ENCODE data around the gene LGALS1. TPM values are rescaled to one million over a fixed set of nuclear protein-coding genes. Genes with fewer than 3 reads are reported as not detected.

LGALS1 gene
- polyA plus RNA-seq, 1 donor (not counting 4 experiments of a cell fraction or from before 2014, with no cell fraction given), result 2,086 TPM

GRCh38 chr22:37633625-37634416 lies 41.6 kb upstream of the LGALS1 start:
- H3K4me1 ChIP-seq (ENCODE audit: control insufficient read depth, extremely low read depth, insufficient read depth, low read length), result peaks cover 18% of the 10 kb centered on the region
- H3K9me1 ChIP-seq (ENCODE audit: control insufficient read depth, extremely low read depth, insufficient read depth, low read length), result no peaks in the 10 kb centered on the region
- FAIRE-seq, result no peak
- TF ChIP-seq EZH2 (IDR thresholded peaks at IDR 0.05; ENCODE audit: low read length) (no peak), CTCF (optimal IDR thresholded peaks at IDR 0.05 in 1 of 3, IDR thresholded peaks at IDR 0.05 in 1 of 3, conservative IDR thresholded peaks at IDR 0.05 in 1 of 3; ENCODE audit: extremely low read depth in 1 of 3, insufficient read depth in 2 of 3, low read length in 3 of 3) (peak in 1 of 3 experiments; percentile 0)
- H4K20me1 ChIP-seq (ENCODE audit: control insufficient read depth, extremely low read depth, insufficient read depth, low read length), result no peaks in the 10 kb centered on the region
- no peak overlapping the region for H3K27ac ChIP-seq (ENCODE audit: control insufficient read depth, insufficient read depth, low read length)
- H2AFZ ChIP-seq (ENCODE audit: control insufficient read depth, low read length), result no peak overlapping the region
- dilution Hi-C loops (cut with MboI; ENCODE audit: extremely low pct_ligation_motif_present, low sequenced_read_pairs), result no loop called here
- H3K9me3 ChIP-seq (ENCODE audit: control insufficient read depth, low read depth, low read length), result no peaks in the 10 kb centered on the region
- H3K4me3 ChIP-seq (ENCODE audit: control insufficient read depth in 2 of 3, extremely low read depth in 1 of 3, insufficient read depth in 2 of 3, low read depth in 1 of 3, low read length in 3 of 3), result no peak overlapping the region
- no peaks in the 10 kb centered on the region for H3K79me2 ChIP-seq (ENCODE audit: control insufficient read depth, insufficient read depth, low read length)
- peaks cover 14 to 16% of the 10 kb centered on the region in 2 experiments for H3K36me3 ChIP-seq (ENCODE audit: control insufficient read depth in 2 of 2, extremely low read depth in 1 of 2, insufficient read depth in 2 of 2, low read length in 2 of 2)
- DNase-seq (ENCODE audit: low read depth, low spot score), result no peak
- H3K27me3 ChIP-seq (ENCODE audit: control insufficient read depth, extremely low read depth, insufficient read depth, low read length), result no peaks in the 10 kb centered on the region
- H3K4me2 ChIP-seq (ENCODE audit: control insufficient read depth, extremely low read depth, insufficient read depth, low read depth, low read length), result no peak overlapping the region
- no peak overlapping the region for H3K9ac ChIP-seq (ENCODE audit: control insufficient read depth, extremely low read depth, insufficient read depth, low read length)

- dilution Hi-C loops (cut with MboI; ENCODE audit: extremely low pct_ligation_motif_present, low sequenced_read_pairs), result no loop called here
- peaks cover 22% of the 10 kb centered on the region for H3K4me1 ChIP-seq (ENCODE audit: control insufficient read depth, extremely low read depth, insufficient read depth, low read length)
These were observed 41.0 kb upstream of the LGALS1 start for GRCh38 chr22:37634417-37634924.

More at GRCh38 chr22:37634417-37634924, 41.0 kb upstream of the LGALS1 start:
- Histone ChIP-seq H3K79me2 (ENCODE audit: control insufficient read depth, insufficient read depth, low read length) (no peaks in the 10 kb centered on the region), H3K36me3 (ENCODE audit: control insufficient read depth in 2 of 2, extremely low read depth in 1 of 2, insufficient read depth in 2 of 2, low read length in 2 of 2) (peaks cover 13 to 14% of the 10 kb centered on the region in 2 experiments), H3K9me1 (ENCODE audit: control insufficient read depth, extremely low read depth, insufficient read depth, low read length) (no peaks in the 10 kb centered on the region), H2AFZ (ENCODE audit: control insufficient read depth, low read length) (no peak overlapping the region), H3K4me2 (ENCODE audit: control insufficient read depth, extremely low read depth, insufficient read depth, low read depth, low read length) (no peak overlapping the region), H3K27ac (ENCODE audit: control insufficient read depth, insufficient read depth, low read length) (no peak overlapping the region), H3K9ac (ENCODE audit: control insufficient read depth, extremely low read depth, insufficient read depth, low read length) (no peak overlapping the region), H4K20me1 (ENCODE audit: control insufficient read depth, extremely low read depth, insufficient read depth, low read length) (no peaks in the 10 kb centered on the region), H3K4me3 (ENCODE audit: control insufficient read depth in 2 of 3, extremely low read depth in 1 of 3, insufficient read depth in 2 of 3, low read depth in 1 of 3, low read length in 3 of 3) (no peak overlapping the region), H3K9me3 (ENCODE audit: control insufficient read depth, low read depth, low read length) (no peaks in the 10 kb centered on the region), H3K27me3 (ENCODE audit: control insufficient read depth, extremely low read depth, insufficient read depth, low read length) (no peaks in the 10 kb centered on the region)
- FAIRE-seq (no peak), DNase-seq (ENCODE audit: low read depth, low spot score) (no peak)
- no peak for TF ChIP-seq EZH2 (IDR thresholded peaks at IDR 0.05; ENCODE audit: low read length)
- peak in 2 of 3 experiments; percentile 39 to 41 for TF ChIP-seq CTCF (optimal IDR thresholded peaks at IDR 0.05 in 1 of 3, IDR thresholded peaks at IDR 0.05 in 1 of 3, conservative IDR thresholded peaks at IDR 0.05 in 1 of 3; ENCODE audit: extremely low read depth in 1 of 3, insufficient read depth in 2 of 3, low read length in 3 of 3)

All from keratinocyte (primary cell).